HG02763 (cell line): ENCODE measurements around the gene ERFL.

Experiments used
- ATAC-seq: cut with Tn5 transposase; IDR thresholded peaks from one replicate; pipeline ENCODE4 v1.9.1; 2021; ENCODE audit warnings: mild to moderate bottlenecking, moderate library complexity; ENCODE audit not compliant: unreplicated experiment

ERFL gene

DNA sequence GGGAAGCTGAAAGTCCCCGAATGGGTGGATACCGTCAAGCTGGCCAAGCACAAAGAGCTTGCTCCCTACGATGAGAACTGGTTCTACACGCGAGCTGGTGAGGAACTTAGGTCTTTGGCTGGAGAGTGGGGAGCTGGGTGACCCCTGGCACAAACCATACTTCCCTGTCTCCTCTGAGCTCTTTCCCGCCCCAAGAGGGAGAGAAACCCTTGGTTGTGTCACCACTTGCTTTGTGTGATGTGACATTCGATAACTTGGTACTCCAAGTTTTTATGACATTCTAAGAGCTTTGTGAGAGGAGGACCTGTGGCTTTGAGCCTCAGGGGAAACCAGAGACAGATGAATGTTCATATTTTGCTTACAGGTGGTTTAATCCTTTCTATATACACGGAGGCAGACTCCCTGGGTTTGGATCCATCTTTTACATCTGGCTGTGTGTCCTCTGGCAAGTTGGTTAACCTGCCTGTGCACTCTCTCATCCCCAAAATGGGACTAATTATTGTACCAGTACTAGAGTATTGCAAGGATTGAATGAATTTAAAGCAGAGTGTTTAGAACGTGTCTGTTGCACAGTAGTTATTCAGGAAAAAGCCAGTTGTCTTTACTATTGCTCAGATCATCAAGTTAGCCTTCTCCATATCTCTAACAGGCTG lies 67.0 kb downstream of the ERFL start:
- ATAC-seq, result no peak

DNA sequence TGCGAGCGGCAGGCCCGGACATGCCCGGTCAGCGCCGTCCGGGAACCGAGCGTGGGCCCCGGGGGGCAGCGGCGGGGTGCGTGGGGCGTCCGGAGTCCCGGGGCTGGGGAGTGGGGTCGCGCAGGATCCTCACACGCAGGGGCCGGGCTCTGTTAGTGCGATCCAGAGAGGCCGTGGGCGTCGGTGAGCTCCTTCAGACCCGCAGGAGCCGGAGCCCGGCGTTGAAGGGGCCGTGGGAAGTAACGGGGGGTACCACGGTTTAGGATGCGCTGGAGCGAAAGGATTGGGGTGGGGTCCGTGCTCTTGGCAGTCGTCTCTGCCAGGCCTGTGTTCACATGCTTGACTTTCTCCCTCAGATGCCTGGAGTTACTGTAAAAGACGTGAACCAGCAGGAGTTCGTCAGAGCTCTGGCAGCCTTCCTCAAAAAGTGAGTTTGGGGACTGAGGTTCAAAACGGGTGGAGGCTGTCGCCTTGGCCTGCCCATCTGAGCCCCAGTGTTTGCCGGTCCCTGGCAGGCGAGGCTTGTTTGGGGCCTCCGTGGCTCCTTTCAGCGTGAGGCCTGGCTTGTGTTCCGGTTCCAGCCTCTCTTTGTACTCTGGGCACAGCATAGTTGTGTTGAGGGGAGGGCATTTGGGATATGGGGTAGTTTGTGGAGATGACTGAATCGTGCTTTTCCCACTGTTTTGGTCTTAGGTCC lies 67.7 kb downstream of the ERFL start:
- ATAC-seq, result no peak

DNA sequence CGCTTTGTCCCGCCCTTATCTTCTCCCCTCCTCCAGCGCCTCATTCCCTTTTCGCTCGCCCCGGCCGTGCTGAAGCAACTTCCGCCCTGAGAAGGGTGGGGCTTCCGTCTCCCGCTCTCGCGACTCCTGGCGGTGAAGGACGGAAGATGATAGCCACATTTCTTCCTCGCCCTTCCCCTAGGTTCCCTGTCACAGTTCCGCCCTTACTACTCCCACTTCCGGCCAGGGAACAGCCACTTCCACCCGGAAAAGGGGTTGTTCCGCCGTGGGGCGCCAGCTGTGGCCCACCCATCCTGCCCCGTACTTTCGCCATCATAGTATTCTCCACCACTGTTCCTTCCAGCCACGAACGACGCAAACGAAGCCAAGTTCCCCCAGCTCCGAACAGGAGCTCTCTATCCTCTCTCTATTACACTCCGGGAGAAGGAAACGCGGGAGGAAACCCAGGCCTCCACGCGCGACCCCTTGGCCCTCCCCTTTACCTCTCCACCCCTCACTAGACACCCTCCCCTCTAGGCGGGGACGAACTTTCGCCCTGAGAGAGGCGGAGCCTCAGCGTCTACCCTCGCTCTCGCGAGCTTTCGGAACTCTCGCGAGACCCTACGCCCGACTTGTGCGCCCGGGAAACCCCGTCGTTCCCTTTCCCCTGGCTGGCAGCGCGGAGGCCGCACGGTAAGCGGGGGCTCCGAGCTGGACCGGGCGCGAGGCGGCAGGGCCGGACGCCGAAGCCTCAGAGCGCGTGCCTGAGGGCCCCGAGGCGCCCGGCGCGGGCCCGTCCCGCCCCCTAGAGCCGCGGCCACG lies 68.4 kb downstream of the ERFL start, which contains the start of gene RPS19:
TSS of gene RPS19 (plus strand) at position 638 of the 801 bp plus-strand sequence. CDS start 520 bp downstream, outside the sequence.
- ATAC-seq, result peak; percentile 80

DNA sequence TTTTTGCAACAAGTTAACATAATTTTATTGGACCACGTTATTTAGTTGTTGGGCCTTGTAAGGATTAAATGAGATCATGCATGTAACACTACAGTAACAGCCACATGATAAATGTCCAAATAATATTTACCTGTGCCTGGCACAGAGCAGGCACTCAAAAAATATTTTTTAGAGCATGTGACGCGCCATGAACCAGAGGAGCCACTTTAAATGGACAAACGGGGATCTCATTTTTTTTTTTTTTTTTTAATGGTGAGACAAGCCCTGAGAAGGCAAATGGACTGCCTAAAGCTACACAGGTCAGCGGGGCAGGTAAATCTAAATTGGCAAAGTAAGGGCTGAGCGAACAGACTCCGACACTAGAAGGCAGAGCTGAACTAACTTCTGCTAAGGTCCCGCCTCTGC lies 69.0 kb downstream of the ERFL start:
- ATAC-seq, result no peak
